Astrocyte (in vitro differentiated cells and primary cell): Measurements from ENCODE around the gene MDFIC. TPM values are rescaled to one million over a fixed set of nuclear protein-coding genes. Genes with fewer than 3 reads are reported as not detected.

Experiments
- DNase-seq: peaks from one replicate; pipeline ENCODE4 v3.0.0-alpha.2; 2010; ENCODE audit warnings: low read depth
- FAIRE-seq: peaks from 2 replicates; lab custom pipeline; 2011; peaks lifted over from hg19 to GRCh38; lab: Jason Lieb, UNC
- H2AFZ ChIP-seq: 2 replicates; pipeline ENCODE4 v1.6.0; 2012; ENCODE audit warnings: low read depth, low read length, inconsistent platforms
- H3K27ac ChIP-seq: 2 replicates; pipeline ENCODE4 v1.5.1; 2011; ENCODE audit warnings: low read depth, low read length, inconsistent platforms
- H3K27me3 ChIP-seq: 2 replicates; pipeline ENCODE4 v1.6.0; 2011; ENCODE audit warnings: low read length, inconsistent platforms; ENCODE audit not compliant: insufficient read depth
- H3K36me3 ChIP-seq: 2 replicates; pipeline ENCODE4 v1.5.1; 2011; ENCODE audit warnings: low read length, inconsistent platforms; ENCODE audit not compliant: insufficient read depth
- H3K4me1 ChIP-seq: 2 replicates; pipeline ENCODE4 v1.5.1; 2011; ENCODE audit warnings: low read length, inconsistent platforms; ENCODE audit not compliant: insufficient read depth
- H3K4me2 ChIP-seq: 2 replicates; pipeline ENCODE4 v1.6.0; 2012; ENCODE audit warnings: low read length, inconsistent platforms
- H3K4me3 ChIP-seq: 2 replicates; pipeline ENCODE4 v1.5.1; 2011; ENCODE audit warnings: low read depth, mild to moderate bottlenecking, low read length, inconsistent platforms; ENCODE audit not compliant: insufficient read depth
- H3K79me2 ChIP-seq: 2 replicates; pipeline ENCODE4 v1.6.0; 2012; ENCODE audit warnings: mild to moderate bottlenecking, low read length, inconsistent platforms; ENCODE audit not compliant: insufficient read depth
- H3K9ac ChIP-seq: 2 replicates; pipeline ENCODE4 v1.6.0; 2012; ENCODE audit warnings: mild to moderate bottlenecking, low read length, inconsistent platforms
- H3K9me3 ChIP-seq: 2 replicates; pipeline ENCODE4 v1.5.1; 2012; ENCODE audit warnings: low read depth, mild to moderate bottlenecking, low read length, inconsistent platforms; ENCODE audit not compliant: insufficient read depth
- H4K20me1 ChIP-seq: 2 replicates; pipeline ENCODE4 v1.6.0; 2012; ENCODE audit warnings: low read length, inconsistent platforms; ENCODE audit not compliant: insufficient read depth
- H3K27ac Mint-ChIP-seq: one replicate; pipeline ENCODE4 v1.8.0; 2021; ENCODE audit warnings: mild to moderate bottlenecking, mixed read lengths; ENCODE audit not compliant: unreplicated experiment
- H3K27me3 Mint-ChIP-seq: one replicate; pipeline ENCODE4 v1.8.0; 2021; ENCODE audit warnings: low read depth, mixed read lengths; ENCODE audit not compliant: unreplicated experiment
- H3K36me3 Mint-ChIP-seq: one replicate; pipeline ENCODE4 v1.8.0; 2021; ENCODE audit warnings: low read depth, mixed read lengths; ENCODE audit not compliant: unreplicated experiment
- H3K4me1 Mint-ChIP-seq: one replicate; pipeline ENCODE4 v1.8.0; 2021; ENCODE audit warnings: low read depth, mixed read lengths; ENCODE audit not compliant: unreplicated experiment
- H3K4me3 Mint-ChIP-seq: one replicate; pipeline ENCODE4 v1.8.0; 2021; ENCODE audit warnings: mild to moderate bottlenecking, moderate library complexity, mixed read lengths; ENCODE audit not compliant: unreplicated experiment
- H3K9me3 Mint-ChIP-seq: one replicate; pipeline ENCODE4 v1.8.0; 2021; ENCODE audit warnings: mild to moderate bottlenecking, mixed read lengths; ENCODE audit not compliant: unreplicated experiment
- EZH2 ChIP-seq: IDR thresholded peaks from 2 replicates; pipeline ENCODE4 v1.6.1; 2012; ENCODE audit warnings: mild to moderate bottlenecking, low read length, inconsistent platforms; ENCODE audit not compliant: insufficient read depth
- total RNA-seq: library from RNA; stranded (reverse); gene quantifications from 2 replicates; pipeline ENCODE4 v1.2.1, GENCODE V29; 2021
- TF ChIP-seq, protein P1 (sequence below): IDR thresholded peaks from 2 replicates; pipeline ENCODE4 v1.5.1; 2011; ENCODE audit warnings: low read depth, mild to moderate bottlenecking, inconsistent platforms, low read length, moderate library complexity; ENCODE audit not compliant: insufficient read depth

The MDFIC gene
- total RNA-seq, 1 donor from 2014 or later, result 20.3 TPM

DNA sequence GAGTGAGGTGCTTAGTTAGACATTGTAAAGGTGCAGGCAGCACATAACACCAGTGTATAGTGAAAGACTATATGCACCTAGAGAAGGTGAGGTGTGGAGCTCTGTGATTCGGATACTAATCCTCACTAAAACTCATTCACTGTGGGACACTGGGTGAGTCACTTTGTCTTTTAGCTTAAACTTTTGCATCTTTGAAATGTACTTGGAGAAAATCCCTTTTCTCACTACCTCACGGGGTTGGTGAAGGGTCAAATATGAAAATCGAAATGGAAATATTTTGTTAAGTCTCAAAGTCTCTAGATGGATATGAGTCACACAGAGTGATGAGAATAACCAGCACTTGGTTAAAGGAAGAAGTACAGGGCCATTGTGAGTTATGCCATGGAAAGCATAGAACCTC lies 38.0 kb downstream of the MDFIC start:
- no peaks in the 10 kb centered on the region for H3K4me1 ChIP-seq
- H3K36me3 ChIP-seq, result no peaks in the 10 kb centered on the region
- no peaks in the 10 kb centered on the region for H3K4me1 Mint-ChIP-seq
- no peak overlapping the region for H2AFZ ChIP-seq
- peaks cover 3% of the 10 kb centered on the region for H4K20me1 ChIP-seq
- no peaks in the 10 kb centered on the region for H3K9me3 Mint-ChIP-seq
- no peaks in the 10 kb centered on the region for H3K27me3 ChIP-seq
- no peak overlapping the region for H3K27ac Mint-ChIP-seq
- H3K9ac ChIP-seq, result no peak overlapping the region
- H3K4me3 ChIP-seq, result no peak overlapping the region
- peak; percentile 42 for DNase-seq
- FAIRE-seq, result peak; percentile 54
- no peaks in the 10 kb centered on the region for H3K9me3 ChIP-seq
- H3K79me2 ChIP-seq, result peaks cover 13% of the 10 kb centered on the region
- H3K4me3 Mint-ChIP-seq, result no peak overlapping the region
- TF ChIP-seq, protein P1, sequence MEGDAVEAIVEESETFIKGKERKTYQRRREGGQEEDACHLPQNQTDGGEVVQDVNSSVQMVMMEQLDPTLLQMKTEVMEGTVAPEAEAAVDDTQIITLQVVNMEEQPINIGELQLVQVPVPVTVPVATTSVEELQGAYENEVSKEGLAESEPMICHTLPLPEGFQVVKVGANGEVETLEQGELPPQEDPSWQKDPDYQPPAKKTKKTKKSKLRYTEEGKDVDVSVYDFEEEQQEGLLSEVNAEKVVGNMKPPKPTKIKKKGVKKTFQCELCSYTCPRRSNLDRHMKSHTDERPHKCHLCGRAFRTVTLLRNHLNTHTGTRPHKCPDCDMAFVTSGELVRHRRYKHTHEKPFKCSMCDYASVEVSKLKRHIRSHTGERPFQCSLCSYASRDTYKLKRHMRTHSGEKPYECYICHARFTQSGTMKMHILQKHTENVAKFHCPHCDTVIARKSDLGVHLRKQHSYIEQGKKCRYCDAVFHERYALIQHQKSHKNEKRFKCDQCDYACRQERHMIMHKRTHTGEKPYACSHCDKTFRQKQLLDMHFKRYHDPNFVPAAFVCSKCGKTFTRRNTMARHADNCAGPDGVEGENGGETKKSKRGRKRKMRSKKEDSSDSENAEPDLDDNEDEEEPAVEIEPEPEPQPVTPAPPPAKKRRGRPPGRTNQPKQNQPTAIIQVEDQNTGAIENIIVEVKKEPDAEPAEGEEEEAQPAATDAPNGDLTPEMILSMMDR, result no peak
- no peak for TF ChIP-seq EZH2
- peak overlapping the region; percentile 18 for H3K27ac ChIP-seq
- no peaks in the 10 kb centered on the region for H3K27me3 Mint-ChIP-seq
- H3K36me3 Mint-ChIP-seq, result peaks cover 7% of the 10 kb centered on the region
- H3K4me2 ChIP-seq, result peak overlapping the region; percentile 30

DNA sequence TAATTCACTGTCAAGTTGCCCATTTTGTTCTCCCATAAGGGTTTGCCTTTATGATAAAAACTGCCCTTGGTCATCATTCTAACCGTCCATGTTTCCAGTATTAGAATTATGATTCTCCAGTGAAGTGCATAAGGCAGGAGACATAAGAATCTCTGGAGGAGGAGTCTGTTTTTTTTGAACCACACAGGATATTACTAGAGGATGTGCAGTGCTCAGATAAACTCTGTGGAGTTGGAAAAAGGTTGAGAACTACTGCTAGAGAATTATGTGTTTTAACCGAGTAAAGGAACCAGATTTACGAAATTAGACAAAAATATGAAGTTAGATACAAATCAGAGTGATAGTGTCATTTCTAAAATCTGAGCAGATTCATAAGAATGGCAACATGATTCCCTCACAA lies 40.5 kb downstream of the MDFIC start:
- Histone ChIP-seq H3K4me1 (no peaks in the 10 kb centered on the region), H3K9me3 (no peaks in the 10 kb centered on the region), H4K20me1 (peaks cover 11% of the 10 kb centered on the region), H3K79me2 (peaks cover 18% of the 10 kb centered on the region), H3K4me3 (no peak overlapping the region), H3K27me3 (no peaks in the 10 kb centered on the region), H3K9ac (no peak overlapping the region), H3K4me2 (no peak overlapping the region), H3K36me3 (no peaks in the 10 kb centered on the region), H3K27ac (no peak overlapping the region), H2AFZ (no peak overlapping the region)
- no peaks in the 10 kb centered on the region for H3K9me3 Mint-ChIP-seq
- H3K27me3 Mint-ChIP-seq, result no peaks in the 10 kb centered on the region
- no peak for FAIRE-seq
- no peak for DNase-seq
- no peak for TF ChIP-seq EZH2
- TF ChIP-seq, protein P1, result no peak
- no peaks in the 10 kb centered on the region for H3K4me1 Mint-ChIP-seq
- peaks cover 9% of the 10 kb centered on the region for H3K36me3 Mint-ChIP-seq
- H3K4me3 Mint-ChIP-seq, result no peak overlapping the region
- no peak overlapping the region for H3K27ac Mint-ChIP-seq

DNA sequence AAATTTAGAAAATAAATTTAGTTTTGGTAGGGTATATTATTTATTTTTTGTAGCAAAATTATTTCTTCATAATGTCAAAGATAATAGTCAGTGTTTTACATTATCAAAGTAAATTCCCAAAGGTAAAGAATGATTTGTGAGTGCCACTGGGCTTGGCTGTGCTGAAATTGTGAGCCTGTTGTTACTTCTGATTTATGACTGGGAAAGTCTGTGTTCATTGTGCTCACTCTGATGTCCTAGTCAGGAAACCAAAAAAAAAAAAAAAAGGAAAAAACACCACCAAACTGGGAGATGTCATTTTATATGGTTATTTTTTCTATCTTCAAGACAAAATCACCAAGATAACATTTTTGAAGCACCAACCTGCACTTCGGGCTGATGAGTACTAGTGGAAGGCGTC lies 44.3 kb downstream of the MDFIC start:
- DNase-seq, result no peak
- H3K79me2 ChIP-seq, result peaks cover 21% of the 10 kb centered on the region
- H3K4me2 ChIP-seq, result no peak overlapping the region
- H3K27me3 ChIP-seq, result no peaks in the 10 kb centered on the region
- H3K4me1 ChIP-seq, result no peaks in the 10 kb centered on the region
- Mint-ChIP-seq H3K9me3 (no peaks in the 10 kb centered on the region), H3K27ac (no peak overlapping the region), H3K4me1 (no peaks in the 10 kb centered on the region), H3K27me3 (no peaks in the 10 kb centered on the region), H3K36me3 (peaks cover 3% of the 10 kb centered on the region), H3K4me3 (no peak overlapping the region)
- no peak overlapping the region for H2AFZ ChIP-seq
- no peak overlapping the region for H3K27ac ChIP-seq
- H4K20me1 ChIP-seq, result peaks cover 16% of the 10 kb centered on the region
- H3K9ac ChIP-seq, result no peak overlapping the region
- H3K36me3 ChIP-seq, result no peaks in the 10 kb centered on the region
- no peak overlapping the region for H3K4me3 ChIP-seq
- H3K9me3 ChIP-seq, result no peaks in the 10 kb centered on the region
- TF ChIP-seq, protein P1, result no peak
- no peak for TF ChIP-seq EZH2
- no peak for FAIRE-seq
